DND-41 (cell line): Measurements from ENCODE around the gene FXYD2.

Source experiments
- ATAC-seq: fragments of 200-7000 bp; cut with Tn5 transposase; 3 replicates; pipeline ENCODE4 v1.9.1; 2021; ENCODE audit warnings: low read depth; ENCODE audit not compliant: insufficient read depth
- DNase-seq: peaks from one replicate; pipeline ENCODE4 v3.0.0-alpha.2; 2020
- H2AFZ ChIP-seq: 2 replicates; pipeline ENCODE4 v1.6.0; 2012; ENCODE audit warnings: low read depth, low read length
- H3K27ac ChIP-seq: 2 replicates; pipeline ENCODE4 v1.5.1; 2012; ENCODE audit warnings: low read length, inconsistent platforms
- H3K27me3 ChIP-seq: fragments of 200-600 bp; sonication (generic); 2 replicates; pipeline ENCODE4 v1.6.0; 2012; ENCODE audit warnings: low read length, mild to moderate bottlenecking, inconsistent platforms; ENCODE audit not compliant: insufficient read depth, poor library complexity
- H3K36me3 ChIP-seq: 2 replicates; pipeline ENCODE4 v1.5.1; 2012; ENCODE audit warnings: low read length, inconsistent platforms; ENCODE audit not compliant: insufficient read depth
- H3K4me1 ChIP-seq: 2 replicates; pipeline ENCODE4 v1.5.1; 2012; ENCODE audit warnings: mild to moderate bottlenecking, low read length; ENCODE audit not compliant: insufficient read depth
- H3K4me2 ChIP-seq: 2 replicates; pipeline ENCODE4 v1.6.0; 2012; ENCODE audit warnings: mild to moderate bottlenecking, moderate library complexity, low read length, inconsistent platforms; ENCODE audit not compliant: insufficient read depth
- H3K4me3 ChIP-seq, 2 experiments: fragments of 200-600 bp in 1 of 2; shearing (Covaris generic) in 1 of 2; 2 replicates each; pipeline ENCODE4 v1.5.1; 2012 to 2016; ENCODE audit warnings: inconsistent platforms in 2 of 2, low read length in 2 of 2, mild to moderate bottlenecking in 2 of 2, low read depth in 1 of 2, moderate library complexity in 1 of 2
- H3K79me2 ChIP-seq: 2 replicates; pipeline ENCODE4 v1.6.0; 2012; ENCODE audit warnings: low read length, inconsistent platforms; ENCODE audit not compliant: insufficient read depth
- H3K9ac ChIP-seq: 2 replicates; pipeline ENCODE4 v1.6.0; 2012; ENCODE audit warnings: low read depth, mild to moderate bottlenecking, inconsistent platforms, low read length, moderate library complexity
- H3K9me3 ChIP-seq: 2 replicates; pipeline ENCODE4 v1.5.1; 2012; ENCODE audit warnings: low read length, moderate library complexity, mild to moderate bottlenecking, inconsistent platforms; ENCODE audit not compliant: insufficient read depth, severe bottlenecking
- H4K20me1 ChIP-seq: 2 replicates; pipeline ENCODE4 v1.6.0; 2012; ENCODE audit warnings: low read length; ENCODE audit not compliant: insufficient read depth
- EZH2 ChIP-seq: IDR thresholded peaks from 3 replicates; pipeline ENCODE4 v1.6.1; 2012; ENCODE audit warnings: borderline replicate concordance, low read depth, mild to moderate bottlenecking, moderate library complexity, low read length, inconsistent platforms; ENCODE audit not compliant: severe bottlenecking
- TF ChIP-seq, protein P1 (sequence below): IDR thresholded peaks from 2 replicates; pipeline ENCODE4 v1.5.1; 2012; ENCODE audit warnings: borderline replicate concordance, low read length, moderate library complexity, mild to moderate bottlenecking; ENCODE audit not compliant: poor library complexity, severe bottlenecking; ENCODE audit errors: extremely low read depth

Gene FXYD2

DNA sequence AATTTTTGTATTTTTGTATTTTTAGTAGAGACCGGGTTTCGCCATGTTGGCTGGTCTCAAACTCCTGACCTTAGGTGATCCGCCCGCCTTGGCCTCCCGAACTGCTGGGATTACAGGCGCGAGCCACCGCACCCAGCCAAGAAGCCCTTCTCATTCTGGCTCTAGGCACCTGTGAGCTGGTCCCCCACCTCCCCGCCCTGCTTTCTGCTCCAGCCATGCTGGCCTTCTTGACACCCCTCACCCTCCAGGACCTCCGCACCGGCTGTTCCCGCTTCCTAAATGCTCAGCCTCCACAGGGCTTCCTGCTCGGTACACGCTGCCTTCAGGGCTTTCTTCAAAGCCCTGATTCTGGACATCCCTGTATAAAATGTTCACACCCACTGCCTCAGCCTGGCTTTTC, 5.5 kb upstream of the FXYD2 start:
- no peaks in the 10 kb centered on the region for H3K9me3 ChIP-seq
- no peak overlapping the region for H2AFZ ChIP-seq
- no peak overlapping the region for H3K4me3 ChIP-seq
- H3K27ac ChIP-seq, result peak overlapping the region; percentile 99
- ATAC-seq (no peak), DNase-seq (no peak)
- no peaks in the 10 kb centered on the region for H4K20me1 ChIP-seq
- H3K79me2 ChIP-seq, result peaks cover 37% of the 10 kb centered on the region
- H3K27me3 ChIP-seq, result no peaks in the 10 kb centered on the region
- peaks cover 83% of the 10 kb centered on the region for H3K4me1 ChIP-seq
- H3K4me2 ChIP-seq, result peak overlapping the region; percentile 31
- TF ChIP-seq EZH2, result no peak
- TF ChIP-seq, protein P1, sequence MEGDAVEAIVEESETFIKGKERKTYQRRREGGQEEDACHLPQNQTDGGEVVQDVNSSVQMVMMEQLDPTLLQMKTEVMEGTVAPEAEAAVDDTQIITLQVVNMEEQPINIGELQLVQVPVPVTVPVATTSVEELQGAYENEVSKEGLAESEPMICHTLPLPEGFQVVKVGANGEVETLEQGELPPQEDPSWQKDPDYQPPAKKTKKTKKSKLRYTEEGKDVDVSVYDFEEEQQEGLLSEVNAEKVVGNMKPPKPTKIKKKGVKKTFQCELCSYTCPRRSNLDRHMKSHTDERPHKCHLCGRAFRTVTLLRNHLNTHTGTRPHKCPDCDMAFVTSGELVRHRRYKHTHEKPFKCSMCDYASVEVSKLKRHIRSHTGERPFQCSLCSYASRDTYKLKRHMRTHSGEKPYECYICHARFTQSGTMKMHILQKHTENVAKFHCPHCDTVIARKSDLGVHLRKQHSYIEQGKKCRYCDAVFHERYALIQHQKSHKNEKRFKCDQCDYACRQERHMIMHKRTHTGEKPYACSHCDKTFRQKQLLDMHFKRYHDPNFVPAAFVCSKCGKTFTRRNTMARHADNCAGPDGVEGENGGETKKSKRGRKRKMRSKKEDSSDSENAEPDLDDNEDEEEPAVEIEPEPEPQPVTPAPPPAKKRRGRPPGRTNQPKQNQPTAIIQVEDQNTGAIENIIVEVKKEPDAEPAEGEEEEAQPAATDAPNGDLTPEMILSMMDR, result no peak
- peak overlapping the region; percentile 40 for H3K9ac ChIP-seq
- H3K36me3 ChIP-seq, result peaks cover 17% of the 10 kb centered on the region

DNA sequence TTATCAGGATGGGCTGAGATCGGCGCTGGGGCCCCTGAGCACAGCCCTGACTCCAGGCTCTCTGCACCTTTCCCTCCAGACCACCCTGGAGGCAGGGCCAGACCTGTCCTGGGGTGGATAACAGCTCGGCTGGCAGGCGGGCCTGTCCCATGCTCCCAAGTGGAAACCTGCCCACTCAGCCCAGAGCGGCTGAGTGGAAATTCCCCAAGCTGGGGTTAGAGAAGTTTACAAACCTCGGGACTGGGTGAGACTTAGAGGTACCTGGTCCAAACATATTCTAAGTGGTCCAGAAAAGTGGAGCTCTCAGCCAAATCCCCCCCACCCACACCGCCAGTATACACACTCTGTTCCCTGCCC, 4.8 kb upstream of the FXYD2 start:
- TF ChIP-seq, protein P1, result no peak
- TF ChIP-seq EZH2, result no peak
- Histone ChIP-seq H3K27ac (peak overlapping the region; percentile 99), H4K20me1 (no peaks in the 10 kb centered on the region), H3K36me3 (peaks cover 15% of the 10 kb centered on the region), H3K79me2 (peaks cover 44% of the 10 kb centered on the region), H3K9ac (peak overlapping the region; percentile 64), H2AFZ (no peak overlapping the region), H3K4me1 (peaks cover 91% of the 10 kb centered on the region), H3K4me2 (peak overlapping the region; percentile 64), H3K27me3 (no peaks in the 10 kb centered on the region), H3K9me3 (no peaks in the 10 kb centered on the region), H3K4me3 (peak overlapping the region in 1 of 2 experiments; percentile 49; a peak in 1 of 4 replicates)
- ATAC-seq (no peak), DNase-seq (no peak)

DNA sequence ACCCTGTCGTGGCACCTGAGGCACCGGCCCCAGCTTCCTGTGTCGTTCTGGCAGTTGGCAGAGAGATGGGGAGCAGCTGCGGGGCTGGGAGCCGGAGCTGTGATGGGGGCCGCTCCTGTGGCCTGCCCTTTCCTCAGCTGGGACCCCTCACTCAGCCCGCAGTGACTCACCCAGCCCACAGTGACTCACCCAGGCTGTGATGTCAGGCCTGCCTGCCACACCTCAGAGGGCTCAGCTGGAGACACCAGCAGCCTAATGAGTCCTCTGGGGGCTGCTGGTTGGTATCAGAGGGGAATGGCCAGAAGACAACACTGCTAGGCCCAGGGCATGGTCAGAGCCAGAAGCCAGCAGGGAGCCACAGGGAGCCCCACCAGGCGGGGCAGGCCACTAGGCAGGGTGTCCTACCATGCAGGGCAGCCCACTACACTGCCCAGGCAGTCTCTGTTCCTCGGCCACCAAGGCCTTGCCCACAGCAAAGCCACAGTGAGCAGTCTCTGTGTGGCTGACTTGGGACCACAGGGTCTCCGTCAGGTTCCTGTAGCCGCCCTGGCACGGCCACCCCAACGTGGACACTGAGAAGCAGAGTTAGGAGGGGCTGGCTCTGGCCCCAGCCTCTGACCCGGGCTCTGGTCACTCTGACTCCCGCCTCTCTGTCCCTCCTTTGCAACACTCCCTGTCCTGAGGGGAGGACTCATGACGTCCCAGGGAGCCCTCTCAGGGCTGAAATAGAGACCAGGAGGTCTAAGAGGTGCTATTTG, 4.2 kb upstream of the FXYD2 start:
- Histone ChIP-seq H3K9me3 (no peaks in the 10 kb centered on the region), H3K27me3 (no peaks in the 10 kb centered on the region), H3K4me3 (peak overlapping the region in 1 of 2 experiments; percentile 58; a peak in 2 of 4 replicates), H3K27ac (peak overlapping the region; percentile 99), H3K9ac (peak overlapping the region; percentile 82), H3K4me2 (peak overlapping the region; percentile 64), H3K4me1 (peaks cover 96% of the 10 kb centered on the region), H3K36me3 (peaks cover 15% of the 10 kb centered on the region), H2AFZ (no peak overlapping the region), H4K20me1 (no peaks in the 10 kb centered on the region), H3K79me2 (peaks cover 44% of the 10 kb centered on the region)
- ATAC-seq (peak; percentile 70), DNase-seq (peak; percentile 99)
- no peak for TF ChIP-seq EZH2
- TF ChIP-seq, protein P1, result no peak
